Adrenal gland (tissue), 12 donors: ENCODE data around the gene BEND6. TPM values are rescaled to one million over a fixed set of nuclear protein-coding genes. Genes with fewer than 3 reads are reported as not detected.
A peak's percentile ranks its signal among the peaks of the same experiment; 100 is the strongest.

Experiments
- DNase-seq, 7 donors: peaks; one replicate each; pipeline ENCODE4 v3.0.0-alpha.2; 2019 to 2020
- H3K27ac ChIP-seq, 5 donors: fragments of 200-600 bp; sonication (generic) in 4 of 5; 1 replicate in 3 of 5; 2 replicates in 2 of 5; pipeline versions ENCODE4 v1.5.1 to v1.8.0; 2016 to 2020; ENCODE audit warnings: mild to moderate bottlenecking in 1 of 5
- H3K27me3 ChIP-seq: fragments of 200-600 bp; 2 replicates; pipeline ENCODE4 v1.8.0; 2021
- H3K36me3 ChIP-seq, 2 donors: fragments of 200-600 bp; replicated peaks in 1 of 2; 1 replicate in 1 of 2; 2 replicates in 1 of 2; pipeline versions ENCODE4 v1.5.1 to v1.8.0; 2018 to 2022
- H3K4me1 ChIP-seq, 2 donors: fragments of 200-600 bp; replicated peaks in 1 of 2; 1 replicate in 1 of 2; 2 replicates in 1 of 2; pipeline versions ENCODE4 v1.5.1 to v1.8.0; 2018 to 2021
- H3K4me3 ChIP-seq, 4 donors: fragments of 200-600 bp; sonication (generic) in 3 of 4; one replicate each; pipeline ENCODE4 v1.5.1; 2016 to 2018
- H3K9me3 ChIP-seq, 3 donors: fragments of 200-600 bp; sonication (generic) in 1 of 3; replicated peaks in 1 of 3; 1 replicate in 2 of 3; 2 replicates in 1 of 3; pipeline versions ENCODE4 v1.5.1 to v1.8.0; 2016 to 2021
- POLR2A ChIP-seq, 2 donors: fragments of 450-650 bp; IDR thresholded peaks; one replicate each; pipeline ENCODE4 v1.6.1; 2017; ENCODE audit warnings: antibody characterized with exemption in 2 of 2, mild to moderate bottlenecking in 2 of 2, moderate library complexity in 1 of 2
- WGBS, 4 donors: extraction: QIAGEN DNeasy Blood & Tissue Kit in 2 of 4; methylation state at CpG; one replicate each; pipeline versions ENCODE4 v1.1.5 to v1.1.7; 2013 to 2017; 5-methylcytosine and 5-hydroxymethylcytosine counted together
- intact Hi-C, 2 donors: fragments of 100-400 bp; cut with DNase I; formaldehyde crosslinking; loops; one replicate each; pipeline versions ENCODE4 v1.14.1 to v1.15.0; 2022 to 2023
- polyA plus RNA-seq, 3 donors: library from polyadenylated mRNA; stranded (reverse); fragments of 200-250 nt in 2 of 3; fragments of 350-450 nt in 1 of 3; fragmentation: Illumina TruSeq in 1 of 3; extraction: RNeasy Lipid Tissue Mini Kit (QIAGEN cat#74804) in 1 of 3; gene quantifications; one replicate each; pipeline ENCODE4 v1.2.3, GENCODE V29; 2013 to 2014
- total RNA-seq, 9 donors: library from RNA; depleted of rRNA in 4 of 9; stranded (reverse); fragments of >200 nt in 4 of 9; fragments of 120-200 nt in 1 of 9; fragmentation: NEBNext Ultra II Directional in 1 of 9; extraction: Animal tissue kit (Norgen Biotek cat#: 25700) in 1 of 9; gene quantifications; one replicate each; pipeline versions ENCODE4 v1.1.0 to v1.2.4, GENCODE V29; 2013 to 2023
- TF ChIP-seq, protein P1 (sequence below), 6 experiments: fragments of 450-650 bp in 4 of 6; fragments of 200-600 bp in 2 of 6; sonication (generic) in 1 of 6; IDR thresholded peaks; 1 replicate in 5 of 6; 2 replicates in 1 of 6; pipeline versions ENCODE4 v1.5.1 to v1.8.0; 2016 to 2021; ENCODE audit warnings: antibody characterized with exemption in 6 of 6, mild to moderate bottlenecking in 2 of 6, moderate library complexity in 1 of 6
- donor health status: healthy with polysubstance abuse.
- donor health status: Bipolar disorder and iron deficiency.
- donor health status: DM: yes; HTN: yes; CAD: no.
- donor health status: DM: no; HTN: no; CAD: no.
- donor health status: DM: no; HTN: no; CAD: no.
- donor health status: DM: yes; HTN: yes; CAD: no.

BEND6 gene
- total and polyA plus RNA-seq, 12 donors: 0.67 to 6.0 (median 1.2) TPM; not detected in 1

DNA sequence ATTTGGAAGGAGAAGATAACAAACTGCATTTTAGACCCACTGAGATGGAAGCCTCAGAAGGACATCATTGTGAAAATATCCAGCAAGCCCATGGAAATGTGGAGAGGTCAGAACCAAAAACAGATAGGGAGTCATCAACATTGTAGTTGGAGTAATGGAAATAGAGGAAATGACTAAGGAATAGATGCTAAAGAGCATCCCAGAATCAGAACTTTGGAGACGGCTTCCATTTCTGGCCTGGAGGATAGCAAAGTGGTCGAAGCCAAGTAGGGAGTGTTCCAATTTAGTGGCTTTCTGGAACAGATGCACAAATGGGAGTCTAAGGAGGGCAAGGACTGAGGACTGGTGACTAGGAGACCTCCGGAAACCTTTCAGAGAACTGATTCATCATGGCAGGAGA is 3.6 kb downstream of the BEND6 start:
- no peak for DNase-seq
- Histone ChIP-seq H3K4me1 (peaks cover 7 to 26% of the 10 kb centered on the region in 2 donors), H3K4me3 (no peak overlapping the region), H3K27me3 (peaks cover 10% of the 10 kb centered on the region), H3K27ac (no peak overlapping the region), H3K36me3 (no peaks in the 10 kb centered on the region), H3K9me3 (no peaks in the 10 kb centered on the region)
- 84 to 95% (median 86%) methylated on average over 3 of the region's 3 CpGs for WGBS, 4 donors
- intact Hi-C loops: no loop called here
- TF ChIP-seq, protein P1, sequence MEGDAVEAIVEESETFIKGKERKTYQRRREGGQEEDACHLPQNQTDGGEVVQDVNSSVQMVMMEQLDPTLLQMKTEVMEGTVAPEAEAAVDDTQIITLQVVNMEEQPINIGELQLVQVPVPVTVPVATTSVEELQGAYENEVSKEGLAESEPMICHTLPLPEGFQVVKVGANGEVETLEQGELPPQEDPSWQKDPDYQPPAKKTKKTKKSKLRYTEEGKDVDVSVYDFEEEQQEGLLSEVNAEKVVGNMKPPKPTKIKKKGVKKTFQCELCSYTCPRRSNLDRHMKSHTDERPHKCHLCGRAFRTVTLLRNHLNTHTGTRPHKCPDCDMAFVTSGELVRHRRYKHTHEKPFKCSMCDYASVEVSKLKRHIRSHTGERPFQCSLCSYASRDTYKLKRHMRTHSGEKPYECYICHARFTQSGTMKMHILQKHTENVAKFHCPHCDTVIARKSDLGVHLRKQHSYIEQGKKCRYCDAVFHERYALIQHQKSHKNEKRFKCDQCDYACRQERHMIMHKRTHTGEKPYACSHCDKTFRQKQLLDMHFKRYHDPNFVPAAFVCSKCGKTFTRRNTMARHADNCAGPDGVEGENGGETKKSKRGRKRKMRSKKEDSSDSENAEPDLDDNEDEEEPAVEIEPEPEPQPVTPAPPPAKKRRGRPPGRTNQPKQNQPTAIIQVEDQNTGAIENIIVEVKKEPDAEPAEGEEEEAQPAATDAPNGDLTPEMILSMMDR (IDR thresholded peaks at IDR 0.05): no peak
- TF ChIP-seq POLR2A (IDR thresholded peaks at IDR 0.05): no peak

DNA sequence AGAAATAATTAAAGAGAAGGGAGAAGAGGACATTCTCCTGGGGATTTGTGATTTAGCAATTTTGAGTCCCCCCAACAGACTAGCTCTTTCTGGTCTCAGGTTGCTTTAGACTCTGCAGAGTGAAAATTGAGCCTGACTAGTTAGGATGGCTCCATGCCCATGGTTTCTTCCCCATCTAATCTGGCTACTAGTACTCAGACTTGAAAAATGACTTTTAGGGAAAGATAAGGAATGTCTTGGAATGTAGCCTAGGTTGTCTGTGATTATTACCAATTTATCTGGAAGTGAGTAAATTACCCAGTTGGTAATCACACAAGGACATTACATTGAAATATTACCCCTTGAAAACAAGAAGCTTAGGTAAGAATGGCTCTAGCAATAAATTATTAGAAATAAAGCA is 4.2 kb downstream of the BEND6 start:
- Histone ChIP-seq H3K9me3 (no peaks in the 10 kb centered on the region), H3K4me1 (peaks cover 2 to 23% of the 10 kb centered on the region in 2 donors), H3K36me3 (no peaks in the 10 kb centered on the region), H3K27ac (no peak overlapping the region), H3K27me3 (peaks cover 8% of the 10 kb centered on the region), H3K4me3 (no peak overlapping the region)
- intact Hi-C loops: no loop called here
- peak in 2 of 7 donors; percentile 10 to 11 for DNase-seq
- TF ChIP-seq POLR2A (IDR thresholded peaks at IDR 0.05): no peak
- TF ChIP-seq, protein P1 (IDR thresholded peaks at IDR 0.05): no peak

DNA sequence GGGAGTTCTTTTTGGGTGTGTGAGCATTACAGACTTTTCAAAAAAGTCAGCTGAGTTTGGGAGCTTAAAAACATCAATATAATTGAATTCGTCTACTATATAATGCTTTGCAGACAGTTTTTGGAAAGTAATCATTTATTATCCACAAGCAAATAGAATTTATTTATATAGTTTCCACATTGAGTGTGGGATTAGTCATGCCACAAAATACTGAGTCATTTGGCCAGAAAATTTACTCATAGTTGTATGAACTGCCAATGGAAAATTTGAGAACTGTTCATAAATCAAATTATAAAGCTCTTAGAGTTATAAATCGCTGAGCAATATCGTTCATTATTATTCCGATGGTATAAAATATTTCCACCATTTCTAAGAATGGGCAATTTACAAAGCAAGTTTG is 5.0 kb downstream of the BEND6 start:
- H3K4me3 ChIP-seq: no peak overlapping the region
- no peak for DNase-seq
- no peak for TF ChIP-seq POLR2A (IDR thresholded peaks at IDR 0.05)
- TF ChIP-seq, protein P1 (IDR thresholded peaks at IDR 0.05): no peak
- peaks cover 8% of the 10 kb centered on the region for H3K27me3 ChIP-seq
- H3K9me3 ChIP-seq: no peaks in the 10 kb centered on the region
- H3K4me1 ChIP-seq: peaks cover 0 to 20% of the 10 kb centered on the region in 2 donors
- 36 to 69% (median 49%) methylated on average over 4 of the region's 4 CpGs for WGBS, 4 donors
- peak overlapping the region in 1 of 5 donors; percentile 41 for H3K27ac ChIP-seq
- H3K36me3 ChIP-seq: no peaks in the 10 kb centered on the region
- intact Hi-C loops: no loop called here

DNA sequence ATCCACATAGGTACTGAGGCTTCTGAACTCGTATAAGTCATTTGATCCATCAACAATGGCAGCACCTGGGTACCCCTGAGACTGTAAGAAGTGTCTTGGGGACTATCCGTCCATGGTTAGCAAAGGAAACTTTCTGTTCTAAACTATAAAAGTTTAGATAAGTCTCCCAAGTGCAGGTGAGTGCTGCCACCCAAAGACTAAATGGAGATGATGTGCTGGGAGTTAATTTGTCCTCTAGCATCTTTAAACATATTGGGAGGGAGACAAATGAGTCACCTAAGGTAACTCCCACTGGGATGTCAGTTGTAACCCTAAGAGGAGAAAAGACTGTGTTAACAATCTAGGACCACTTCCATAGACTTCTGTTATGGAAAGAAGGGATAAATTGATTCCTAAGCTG is 6.2 kb downstream of the BEND6 start:
- TF ChIP-seq POLR2A (IDR thresholded peaks at IDR 0.05): no peak
- TF ChIP-seq, protein P1 (IDR thresholded peaks at IDR 0.05): no peak
- Histone ChIP-seq H3K9me3 (no peaks in the 10 kb centered on the region), H3K27me3 (peaks cover 8% of the 10 kb centered on the region), H3K4me3 (no peak overlapping the region), H3K4me1 (peaks cover 0 to 15% of the 10 kb centered on the region in 2 donors), H3K27ac (no peak overlapping the region), H3K36me3 (no peaks in the 10 kb centered on the region)
- WGBS, 4 donors: 71 to 81% (median 75%) methylated on average over 2 of the region's 2 CpGs
- intact Hi-C loops: no loop called here
- DNase-seq: no peak
